Measurements from ENCODE around the gene ZMIZ1.
"Not testable (repeated sequence)": the region's sequence is repeated elsewhere in the genome, so short reads cannot be mapped to it uniquely, and the experiment has no call there.

Gene ZMIZ1

GRCh38 chr10:79323602-79324001 lies 254.8 kb downstream of the ZMIZ1 start:
- TF ChIP-seq JUND (IDR thresholded peaks at IDR 0.05; ENCODE audit: low read depth) = no peak
- DNase-seq (ENCODE audit: low read depth in 1 of 2, low spot score in 1 of 2) = no peak
- in situ Hi-C loops (cut with HindIII; ENCODE audit: low pct_unique_long_range_greater_than_20kb, low sequenced_read_pairs) = no loop called here

GRCh38 chr10:79324032-79324695 lies 255.4 kb downstream of the ZMIZ1 start:
- TF ChIP-seq JUND (IDR thresholded peaks at IDR 0.05; ENCODE audit: low read depth) = no peak

GRCh38 chr10:79326361-79327089 lies 257.8 kb downstream of the ZMIZ1 start:
- no peak for DNase-seq (ENCODE audit: low read depth in 1 of 2, low spot score in 1 of 2)
- no peak for TF ChIP-seq JUND (IDR thresholded peaks at IDR 0.05; ENCODE audit: low read depth)
- in situ Hi-C loops (cut with HindIII; ENCODE audit: low pct_unique_long_range_greater_than_20kb, low sequenced_read_pairs) = no loop called here

More at GRCh38 chr10:79324032-79324695, 255.4 kb downstream of the ZMIZ1 start:
- in situ Hi-C loops (cut with HindIII; ENCODE audit: low pct_unique_long_range_greater_than_20kb, low sequenced_read_pairs) = no loop called here
- DNase-seq (ENCODE audit: low read depth in 1 of 2, low spot score in 1 of 2) = no peak

GRCh38 chr10:79327090-79327457 lies 258.3 kb downstream of the ZMIZ1 start:
- TF ChIP-seq JUND (IDR thresholded peaks at IDR 0.05; ENCODE audit: low read depth) = no peak
- DNase-seq (ENCODE audit: low read depth in 1 of 2, low spot score in 1 of 2) = no peak
- in situ Hi-C loops (cut with HindIII; ENCODE audit: low pct_unique_long_range_greater_than_20kb, low sequenced_read_pairs) = no loop called here

- TF ChIP-seq JUND (IDR thresholded peaks at IDR 0.05; ENCODE audit: low read depth) = no peak
Measured at GRCh38 chr10:79328147-79328701, 259.5 kb downstream of the ZMIZ1 start.

GRCh38 chr10:79328737-79329504 lies 260.2 kb downstream of the ZMIZ1 start:
- DNase-seq (ENCODE audit: low read depth in 1 of 2, low spot score in 1 of 2) = no peak
- TF ChIP-seq JUND (IDR thresholded peaks at IDR 0.05; ENCODE audit: low read depth) = no peak
- in situ Hi-C loops (cut with HindIII; ENCODE audit: low pct_unique_long_range_greater_than_20kb, low sequenced_read_pairs) = no loop called here

More at GRCh38 chr10:79328147-79328701, 259.5 kb downstream of the ZMIZ1 start:
- no peak for DNase-seq (ENCODE audit: low read depth in 1 of 2, low spot score in 1 of 2)
- in situ Hi-C loops (cut with HindIII; ENCODE audit: low pct_unique_long_range_greater_than_20kb, low sequenced_read_pairs) = no loop called here

- DNase-seq (ENCODE audit: low read depth in 1 of 2, low spot score in 1 of 2) = no peak
Measured at GRCh38 chr10:79329529-79329928, 260.8 kb downstream of the ZMIZ1 start.

GRCh38 chr10:79331226-79331625 lies 262.5 kb downstream of the ZMIZ1 start:
- DNase-seq (ENCODE audit: low read depth in 1 of 2, low spot score in 1 of 2) = no peak
- in situ Hi-C loops (cut with HindIII; ENCODE audit: low pct_unique_long_range_greater_than_20kb, low sequenced_read_pairs) = no loop called here

More at GRCh38 chr10:79329529-79329928, 260.8 kb downstream of the ZMIZ1 start:
- no peak for TF ChIP-seq JUND (IDR thresholded peaks at IDR 0.05; ENCODE audit: low read depth)
- in situ Hi-C loops (cut with HindIII; ENCODE audit: low pct_unique_long_range_greater_than_20kb, low sequenced_read_pairs) = no loop called here

GRCh38 chr10:79331709-79332108 lies 262.9 kb downstream of the ZMIZ1 start:
- no peak for DNase-seq (ENCODE audit: low read depth in 1 of 2, low spot score in 1 of 2)
- in situ Hi-C loops (cut with HindIII; ENCODE audit: low pct_unique_long_range_greater_than_20kb, low sequenced_read_pairs) = no loop called here
- TF ChIP-seq JUND (IDR thresholded peaks at IDR 0.05; ENCODE audit: low read depth) = no peak

More at GRCh38 chr10:79331226-79331625, 262.5 kb downstream of the ZMIZ1 start:
- no peak for TF ChIP-seq JUND (IDR thresholded peaks at IDR 0.05; ENCODE audit: low read depth)

- in situ Hi-C loops (cut with HindIII; ENCODE audit: low pct_unique_long_range_greater_than_20kb, low sequenced_read_pairs) = not testable (repeated sequence)
Measured at GRCh38 chr10:79332610-79333315, 264.0 kb downstream of the ZMIZ1 start.

GRCh38 chr10:79333513-79333912 lies 264.7 kb downstream of the ZMIZ1 start:
- no peak for DNase-seq (ENCODE audit: low read depth in 1 of 2, low spot score in 1 of 2)
- in situ Hi-C loops (cut with HindIII; ENCODE audit: low pct_unique_long_range_greater_than_20kb, low sequenced_read_pairs) = no loop called here
- no peak for TF ChIP-seq JUND (IDR thresholded peaks at IDR 0.05; ENCODE audit: low read depth)

More at GRCh38 chr10:79332610-79333315, 264.0 kb downstream of the ZMIZ1 start:
- not testable (repeated sequence) for DNase-seq (ENCODE audit: low read depth in 1 of 2, low spot score in 1 of 2)

GRCh38 chr10:79334573-79334972 lies 265.8 kb downstream of the ZMIZ1 start:
- no peak for DNase-seq (ENCODE audit: low read depth in 1 of 2, low spot score in 1 of 2)
- in situ Hi-C loops (cut with HindIII; ENCODE audit: low pct_unique_long_range_greater_than_20kb, low sequenced_read_pairs) = no loop called here
- TF ChIP-seq JUND (IDR thresholded peaks at IDR 0.05; ENCODE audit: low read depth) = no peak
